Epithelial cell of esophagus (primary cell): ENCODE measurements around the gene ZNF71.
"Not testable (repeated sequence)": the region's sequence is repeated elsewhere in the genome, so short reads cannot be mapped to it uniquely, and the experiment has no call there.

Experiments
- DNase-seq: peaks from one replicate; pipeline ENCODE4 v3.0.0; 2010; ENCODE audit warnings: low read depth
- H3K4me3 ChIP-seq: 2 replicates; pipeline ENCODE4 v1.5.1; 2011; ENCODE audit warnings: mild to moderate bottlenecking, low read length, control low read depth
- TF ChIP-seq, protein P1 (sequence below): IDR thresholded peaks from 2 replicates; pipeline ENCODE4 v1.5.1; 2011; ENCODE audit warnings: low read depth, mild to moderate bottlenecking, low read length, control low read depth, inconsistent platforms; ENCODE audit not compliant: insufficient read depth; ENCODE audit errors: missing control alignments

The ZNF71 gene

DNA sequence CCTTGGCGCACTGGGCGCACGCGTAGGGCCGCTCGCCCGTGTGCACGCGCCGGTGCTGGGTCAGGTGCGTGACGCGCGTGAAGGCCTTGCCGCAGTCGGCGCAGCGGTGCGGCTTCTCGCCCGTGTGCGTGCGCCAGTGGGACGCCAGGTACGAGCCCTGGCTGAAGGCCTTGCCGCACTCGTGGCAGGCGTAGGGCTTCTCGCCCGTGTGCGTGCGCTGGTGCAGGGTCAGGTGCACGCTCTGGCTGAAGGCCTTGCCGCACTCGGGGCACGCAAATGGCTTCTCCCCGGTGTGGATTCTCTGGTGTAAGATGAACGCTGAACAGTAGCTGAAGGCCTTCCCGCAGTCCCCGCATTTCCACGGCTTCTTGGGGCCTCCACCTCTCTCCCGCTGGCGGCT lies 69.4 kb downstream of the ZNF71 start:
- TF ChIP-seq, protein P1, sequence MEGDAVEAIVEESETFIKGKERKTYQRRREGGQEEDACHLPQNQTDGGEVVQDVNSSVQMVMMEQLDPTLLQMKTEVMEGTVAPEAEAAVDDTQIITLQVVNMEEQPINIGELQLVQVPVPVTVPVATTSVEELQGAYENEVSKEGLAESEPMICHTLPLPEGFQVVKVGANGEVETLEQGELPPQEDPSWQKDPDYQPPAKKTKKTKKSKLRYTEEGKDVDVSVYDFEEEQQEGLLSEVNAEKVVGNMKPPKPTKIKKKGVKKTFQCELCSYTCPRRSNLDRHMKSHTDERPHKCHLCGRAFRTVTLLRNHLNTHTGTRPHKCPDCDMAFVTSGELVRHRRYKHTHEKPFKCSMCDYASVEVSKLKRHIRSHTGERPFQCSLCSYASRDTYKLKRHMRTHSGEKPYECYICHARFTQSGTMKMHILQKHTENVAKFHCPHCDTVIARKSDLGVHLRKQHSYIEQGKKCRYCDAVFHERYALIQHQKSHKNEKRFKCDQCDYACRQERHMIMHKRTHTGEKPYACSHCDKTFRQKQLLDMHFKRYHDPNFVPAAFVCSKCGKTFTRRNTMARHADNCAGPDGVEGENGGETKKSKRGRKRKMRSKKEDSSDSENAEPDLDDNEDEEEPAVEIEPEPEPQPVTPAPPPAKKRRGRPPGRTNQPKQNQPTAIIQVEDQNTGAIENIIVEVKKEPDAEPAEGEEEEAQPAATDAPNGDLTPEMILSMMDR: no peak
- H3K4me3 ChIP-seq: no peak overlapping the region
- DNase-seq: no peak

DNA sequence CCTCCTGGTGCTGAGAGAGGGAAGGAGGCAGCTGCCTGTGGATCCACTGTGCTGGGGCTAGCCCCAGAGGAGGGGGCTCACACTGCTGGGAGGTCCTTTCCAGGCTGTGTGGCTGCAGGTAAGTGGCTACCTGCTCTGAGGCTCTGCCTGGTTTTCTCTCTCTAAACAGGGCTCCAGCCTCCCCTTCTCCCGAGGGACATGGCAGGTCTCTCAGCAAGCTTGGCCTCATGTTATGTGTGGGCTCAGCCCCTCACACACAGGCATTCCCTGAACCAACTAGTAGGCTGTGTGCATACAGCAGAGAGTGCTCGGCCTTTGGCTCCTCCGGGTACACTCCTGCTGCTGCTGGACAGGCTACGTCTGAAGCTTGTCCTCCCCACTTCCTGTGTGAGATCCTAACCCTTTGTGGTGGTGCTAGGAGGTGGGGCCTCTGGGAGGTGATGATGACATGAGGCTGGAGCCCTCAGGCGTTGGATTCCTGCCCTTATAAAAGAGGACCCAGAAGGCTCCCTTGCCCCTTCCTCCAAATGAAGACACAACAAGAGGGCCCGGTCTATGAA lies 72.3 kb downstream of the ZNF71 start:
- no peak overlapping the region for H3K4me3 ChIP-seq
- no peak for DNase-seq
- TF ChIP-seq, protein P1: no peak

DNA sequence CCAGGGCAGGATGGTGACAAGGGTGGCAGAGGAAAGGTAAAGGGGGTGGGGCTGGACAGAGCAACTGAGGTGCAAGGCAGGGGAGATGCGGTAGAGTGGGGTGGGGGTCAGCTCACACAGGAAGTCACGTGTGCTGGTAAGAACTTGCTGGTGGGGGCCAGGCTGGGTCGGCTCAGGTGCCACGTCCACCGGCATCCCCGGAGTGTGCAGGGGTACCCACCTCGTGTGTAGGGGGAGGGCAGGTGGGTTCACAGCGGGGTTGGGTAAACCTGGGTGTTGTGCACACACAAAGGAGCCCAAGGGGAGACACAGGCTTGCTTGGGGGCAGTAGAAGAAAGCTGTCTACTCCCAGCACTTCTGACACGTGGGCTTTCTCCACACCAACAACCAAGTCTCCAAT lies 73.6 kb downstream of the ZNF71 start:
- no peak for DNase-seq
- no peak overlapping the region for H3K4me3 ChIP-seq

DNA sequence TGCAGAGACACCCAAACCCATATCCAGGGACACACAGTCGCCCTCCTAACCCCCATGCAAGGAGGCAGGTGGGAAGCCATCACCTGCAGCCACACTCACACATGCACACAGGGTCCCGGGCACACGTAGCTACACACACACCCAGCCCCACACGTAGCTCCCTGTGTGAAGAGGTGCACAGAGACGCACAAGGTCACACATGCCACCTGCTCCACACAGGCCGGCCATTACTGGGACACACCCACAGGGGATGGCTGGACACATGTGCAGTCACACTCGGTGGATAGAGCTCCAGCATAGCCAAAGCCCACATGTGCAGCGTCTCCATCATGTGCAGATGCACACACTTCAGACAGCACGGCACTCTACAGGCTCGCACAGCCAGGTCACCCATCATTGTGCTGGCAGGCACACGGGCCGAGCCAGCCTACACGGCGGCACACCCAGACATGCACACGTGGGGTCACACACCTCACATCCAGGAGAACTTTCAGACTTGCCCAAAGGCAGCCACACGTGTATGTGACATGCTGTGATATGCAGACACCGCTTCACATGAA lies 75.4 kb downstream of the ZNF71 start:
- TF ChIP-seq, protein P1: no peak
- no peak for DNase-seq
- no peak overlapping the region for H3K4me3 ChIP-seq

More for the DNA sequence above, 73.6 kb downstream of the ZNF71 start:
- TF ChIP-seq, protein P1: no peak

DNA sequence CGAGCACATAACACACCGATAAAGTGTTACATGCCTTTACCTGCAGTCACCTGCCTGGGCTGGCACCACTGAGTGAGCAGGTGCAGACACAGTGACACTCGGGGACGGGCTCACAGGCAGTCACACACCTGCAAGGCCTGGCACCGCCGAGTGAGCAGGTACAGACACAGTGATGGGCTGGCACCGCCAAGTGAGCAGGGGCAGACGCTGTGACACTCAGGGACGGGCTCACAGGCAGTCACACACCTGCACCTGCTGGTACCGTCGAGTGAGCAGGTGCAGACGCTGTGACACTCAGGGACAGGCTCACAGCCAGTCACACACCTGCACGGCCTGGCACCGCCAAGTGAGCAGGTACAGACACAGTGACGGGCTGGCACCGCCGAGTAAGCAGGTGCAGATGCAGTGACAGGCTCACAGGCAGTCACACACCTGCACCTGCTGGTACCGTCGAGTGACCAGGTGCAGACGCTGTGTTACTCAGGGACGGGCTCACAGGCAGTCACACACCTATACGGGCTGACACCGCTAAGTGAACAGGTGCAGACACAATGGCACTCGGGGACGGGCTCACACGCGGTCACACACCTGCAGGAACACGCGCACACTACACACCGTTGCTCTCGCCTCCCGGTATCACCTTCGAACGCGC lies 76.0 kb downstream of the ZNF71 start:
- no peak for DNase-seq
- H3K4me3 ChIP-seq: peak overlapping the region; percentile 13
- TF ChIP-seq, protein P1: no peak

DNA sequence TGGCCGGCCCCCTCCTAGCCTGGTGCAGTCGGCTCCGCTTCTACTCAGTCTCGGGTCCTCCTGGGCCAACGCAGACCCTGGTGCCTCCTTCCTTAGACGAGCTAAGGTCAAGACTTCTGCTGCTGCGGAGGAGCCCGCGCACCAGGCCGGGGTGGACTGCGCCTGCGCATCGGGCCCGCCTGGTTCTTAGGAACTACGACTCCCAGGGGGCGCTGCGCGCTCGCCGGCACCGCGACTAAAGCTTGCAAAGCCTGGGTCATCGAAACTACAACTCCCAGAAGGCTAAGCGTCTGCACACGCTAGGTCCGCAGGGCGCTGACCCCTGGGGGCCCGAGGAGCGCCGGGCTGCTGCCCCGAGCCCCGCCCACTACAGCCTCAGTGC lies 76.5 kb downstream of the ZNF71 start, which contains the start of gene ZNF835:
Gene ZNF835 (minus strand): TSS at position 145 of the 382 bp plus-strand sequence. CDS start 6,559 bp downstream, outside the sequence.
- DNase-seq: peak; percentile 38
- peak within 1 kb of the TSS; percentile 13 for H3K4me3 ChIP-seq
- TF ChIP-seq, protein P1: no peak

DNA sequence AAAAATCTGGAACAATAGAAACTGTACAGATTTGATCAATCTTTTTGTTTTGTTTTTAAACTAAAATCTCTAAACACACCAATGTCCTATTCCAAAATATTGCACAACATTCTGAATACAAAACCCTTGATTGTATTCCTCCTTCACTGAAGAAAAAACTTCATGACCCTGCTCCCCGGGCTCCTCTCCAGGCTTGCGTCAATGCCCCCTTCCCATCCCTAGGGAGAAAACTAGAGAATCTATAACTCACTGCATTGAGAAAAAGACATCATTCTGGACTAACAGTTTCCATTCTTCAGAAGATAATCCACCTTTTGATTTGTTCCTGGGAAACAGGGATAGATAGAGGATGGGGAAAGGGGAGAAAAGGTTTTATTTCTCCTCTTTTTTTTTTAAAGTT lies 77.5 kb downstream of the ZNF71 start:
- H3K4me3 ChIP-seq, DNase-seq: not testable (repeated sequence)
